Activated T-helper 9 cell treated with anti-CD3 and anti-CD28 coated beads, Interleukin-2, amount 50 U/mL, for 16 hours (primary cell): ENCODE measurements around the gene NGRN.
"Not testable (repeated sequence)": the region's sequence is repeated elsewhere in the genome, so short reads cannot be mapped to it uniquely, and the experiment has no call there.

ENCODE experiments used
- DNase-seq: peaks from one replicate; pipeline ENCODE4 v3.0.0-alpha.2; 2020; ENCODE audit warnings: low read depth

Gene NGRN

GRCh38 chr15:90234096-90234988 is 31.1 kb upstream of the NGRN start, which contains the start of gene GDPGP1:
Gene GDPGP1, plus strand, starts transcription at chr15:90234209. Its CDS starts 6,700 bp downstream, at chr15:90240909.
- no peak for DNase-seq

- no peak for DNase-seq
Measured at GRCh38 chr15:90239371-90239770, 26.1 kb upstream of the NGRN start.

- no peak for DNase-seq
Measured at GRCh38 chr15:90240856-90241255, 24.6 kb upstream of the NGRN start.

GRCh38 chr15:90241343-90242192 is 23.9 kb upstream of the NGRN start:
- DNase-seq = no peak

GRCh38 chr15:90243943-90244639 is 21.4 kb upstream of the NGRN start:
- no peak for DNase-seq

- DNase-seq = no peak
Measured at GRCh38 chr15:90248789-90249202, 16.7 kb upstream of the NGRN start.

- peak; percentile 60 for DNase-seq
Measured at GRCh38 chr15:90249203-90249863, 16.1 kb upstream of the NGRN start, which contains the start of gene TTLL13. Gene TTLL13, plus strand, starts transcription at chr15:90249556. Its CDS starts 1,075 bp downstream, at chr15:90250631.

- no peak for DNase-seq
Measured at GRCh38 chr15:90257776-90258175, 7.7 kb upstream of the NGRN start.

GRCh38 chr15:90259524-90259923 is 5.9 kb upstream of the NGRN start:
- no peak for DNase-seq

- not testable (repeated sequence) for DNase-seq
Measured at GRCh38 chr15:90260731-90261130, 4.7 kb upstream of the NGRN start.

GRCh38 chr15:90261811-90262210 is 3.7 kb upstream of the NGRN start:
- no peak for DNase-seq

GRCh38 chr15:90262426-90262825 is 3.0 kb upstream of the NGRN start:
- DNase-seq = no peak

- DNase-seq = peak; percentile 2
Measured at GRCh38 chr15:90264671-90265070, 801 bp upstream of the NGRN start.

GRCh38 chr15:90266061-90266431 is 574 bp downstream of the NGRN start:
- peak; percentile 20 for DNase-seq

GRCh38 chr15:90266485-90266884 is 1.0 kb downstream of the NGRN start:
- peak; percentile 7 for DNase-seq

GRCh38 chr15:90268415-90268814 is 2.9 kb downstream of the NGRN start:
- DNase-seq = no peak

- DNase-seq = no peak
Measured at GRCh38 chr15:90270502-90271150, 5.2 kb downstream of the NGRN start.

GRCh38 chr15:90271459-90272166 is 6.1 kb downstream of the NGRN start:
- DNase-seq = no peak

- DNase-seq = not testable (repeated sequence)
Measured at GRCh38 chr15:90278467-90278866, 13.0 kb downstream of the NGRN start.

GRCh38 chr15:90280743-90281142 is 15.3 kb downstream of the NGRN start:
- DNase-seq = not testable (repeated sequence)
